Fibroblast of lung (primary cell): ENCODE results near the gene HOXA11. TPM values are rescaled to one million over a fixed set of nuclear protein-coding genes. Genes with fewer than 3 reads are reported as not detected.

Experiments used
- DNase-seq, 2 donors: peaks; one replicate each; pipeline versions ENCODE4 v3.0.0 to v3.0.0-alpha.2; 2010; ENCODE audit warnings: low read depth in 2 of 2
- H2AFZ ChIP-seq: 2 replicates; pipeline ENCODE4 v1.5.1; 2012; ENCODE audit warnings: low read length, control low read depth, inconsistent platforms
- H3K27ac ChIP-seq: 2 replicates; pipeline ENCODE4 v1.5.1; 2011; ENCODE audit warnings: low read length, control low read depth; ENCODE audit not compliant: insufficient read depth
- H3K27me3 ChIP-seq: 2 replicates; pipeline ENCODE4 v1.5.1; 2011; ENCODE audit warnings: mild to moderate bottlenecking, low read length; ENCODE audit not compliant: control insufficient read depth, insufficient read depth
- H3K36me3 ChIP-seq: 2 replicates; pipeline ENCODE4 v1.5.1; 2011; ENCODE audit warnings: low read length; ENCODE audit not compliant: control insufficient read depth, insufficient read depth
- H3K4me1 ChIP-seq: 2 replicates; pipeline ENCODE4 v1.5.1; 2011; ENCODE audit warnings: low read length; ENCODE audit not compliant: control insufficient read depth, insufficient read depth; ENCODE audit errors: extremely low read depth
- H3K4me2 ChIP-seq: 2 replicates; pipeline ENCODE4 v1.5.1; 2011; ENCODE audit warnings: low read length, control low read depth; ENCODE audit not compliant: insufficient read depth; ENCODE audit errors: extremely low read depth
- H3K4me3 ChIP-seq, 4 experiments: fragments of 200-600 bp in 1 of 4; sonication (generic) in 1 of 4; replicated peaks in 1 of 4; 2 replicates each; pipeline ENCODE4 v1.5.1; 2011 to 2016; ENCODE audit warnings: low read length in 4 of 4, low read depth in 3 of 4, mild to moderate bottlenecking in 3 of 4, control low read depth in 2 of 4, inconsistent platforms in 1 of 4, mixed read lengths in 1 of 4; ENCODE audit not compliant: insufficient read depth in 1 of 4; ENCODE audit errors: control extremely low read depth in 1 of 4
- H3K79me2 ChIP-seq: 2 replicates; pipeline ENCODE4 v1.5.1; 2012; ENCODE audit warnings: mild to moderate bottlenecking, low read length, inconsistent platforms; ENCODE audit not compliant: control insufficient read depth, insufficient read depth
- H3K9ac ChIP-seq: 2 replicates; pipeline ENCODE4 v1.5.1; 2011; ENCODE audit warnings: mild to moderate bottlenecking, low read length, control low read depth; ENCODE audit not compliant: insufficient read depth
- H3K9me3 ChIP-seq: 2 replicates; pipeline ENCODE4 v1.5.1; 2012; ENCODE audit warnings: low read depth, low read length; ENCODE audit not compliant: control insufficient read depth, insufficient read depth
- H4K20me1 ChIP-seq: 2 replicates; pipeline ENCODE4 v1.5.1; 2011; ENCODE audit warnings: low read length; ENCODE audit not compliant: control insufficient read depth, insufficient read depth; ENCODE audit errors: extremely low read depth
- CTCF ChIP-seq, 2 donors: IDR thresholded peaks in 1 of 2; conservative IDR thresholded peaks in 1 of 2; 1 replicate in 1 of 2; 2 replicates in 1 of 2; pipeline ENCODE4 v1.5.1; 2011 to 2012; ENCODE audit warnings: low read length in 2 of 2, control low read depth in 1 of 2, inconsistent platforms in 1 of 2, low read depth in 1 of 2, mild to moderate bottlenecking in 1 of 2
- EZH2 ChIP-seq: IDR thresholded peaks from 2 replicates; pipeline ENCODE4 v1.5.1; 2012; ENCODE audit warnings: low read length, control low read depth, mild to moderate bottlenecking; ENCODE audit errors: missing control alignments
- polyA plus RNA-seq, 2 donors: library from polyadenylated mRNA; depleted of rRNA in 1 of 2; stranded (reverse) in 1 of 2; unstranded in 1 of 2; fragments of >200 nt; gene quantifications; 2 replicates each; pipeline ENCODE4 v1.2.1, GENCODE V29; 2011 to 2012; ENCODE audit warnings: missing spikeins in 1 of 2
- total RNA-seq: library from RNA; depleted of rRNA; stranded (reverse); fragments of >200 nt; gene quantifications from 2 replicates; pipeline ENCODE4 v1.2.1, GENCODE V29; 2014

HOXA11 gene
- total and polyA plus RNA-seq, 2 donors (not counting 1 experiment from before 2014, with no cell fraction given): 0.18 TPM; not detected in 1

GRCh38 chr7:27199849-27200760 lies 15.1 kb upstream of the HOXA11 start, which contains the start of gene HOXA13:
HOXA13 (minus strand) TSS chr7:27200091; CDS start chr7:27200077, 14 bp downstream.
- H3K9ac ChIP-seq: no peak within 1 kb of the TSS
- no peaks in the 10 kb centered on the region for H3K79me2 ChIP-seq
- TF ChIP-seq EZH2 (no peak), CTCF (conservative IDR thresholded peaks at IDR 0.05 in 1 of 2, IDR thresholded peaks at IDR 0.05 in 1 of 2; ENCODE audit: low read depth in 1 of 2, low read length in 2 of 2) (no peak)
- peaks cover 2% of the 10 kb centered on the region for H3K4me1 ChIP-seq
- H3K36me3 ChIP-seq: no peaks in the 10 kb centered on the region
- no peak for DNase-seq
- H4K20me1 ChIP-seq: no peaks in the 10 kb centered on the region
- H3K27me3 ChIP-seq: peaks cover 78% of the 10 kb centered on the region
- H3K4me2 ChIP-seq: peak within 1 kb of the TSS; percentile 54
- peak within 1 kb of the TSS in 1 of 4 experiments; percentile 27 for H3K4me3 ChIP-seq
- no peak within 1 kb of the TSS for H3K27ac ChIP-seq
- H3K9me3 ChIP-seq: no peaks in the 10 kb centered on the region
- H2AFZ ChIP-seq: no peak within 1 kb of the TSS

DNA sequence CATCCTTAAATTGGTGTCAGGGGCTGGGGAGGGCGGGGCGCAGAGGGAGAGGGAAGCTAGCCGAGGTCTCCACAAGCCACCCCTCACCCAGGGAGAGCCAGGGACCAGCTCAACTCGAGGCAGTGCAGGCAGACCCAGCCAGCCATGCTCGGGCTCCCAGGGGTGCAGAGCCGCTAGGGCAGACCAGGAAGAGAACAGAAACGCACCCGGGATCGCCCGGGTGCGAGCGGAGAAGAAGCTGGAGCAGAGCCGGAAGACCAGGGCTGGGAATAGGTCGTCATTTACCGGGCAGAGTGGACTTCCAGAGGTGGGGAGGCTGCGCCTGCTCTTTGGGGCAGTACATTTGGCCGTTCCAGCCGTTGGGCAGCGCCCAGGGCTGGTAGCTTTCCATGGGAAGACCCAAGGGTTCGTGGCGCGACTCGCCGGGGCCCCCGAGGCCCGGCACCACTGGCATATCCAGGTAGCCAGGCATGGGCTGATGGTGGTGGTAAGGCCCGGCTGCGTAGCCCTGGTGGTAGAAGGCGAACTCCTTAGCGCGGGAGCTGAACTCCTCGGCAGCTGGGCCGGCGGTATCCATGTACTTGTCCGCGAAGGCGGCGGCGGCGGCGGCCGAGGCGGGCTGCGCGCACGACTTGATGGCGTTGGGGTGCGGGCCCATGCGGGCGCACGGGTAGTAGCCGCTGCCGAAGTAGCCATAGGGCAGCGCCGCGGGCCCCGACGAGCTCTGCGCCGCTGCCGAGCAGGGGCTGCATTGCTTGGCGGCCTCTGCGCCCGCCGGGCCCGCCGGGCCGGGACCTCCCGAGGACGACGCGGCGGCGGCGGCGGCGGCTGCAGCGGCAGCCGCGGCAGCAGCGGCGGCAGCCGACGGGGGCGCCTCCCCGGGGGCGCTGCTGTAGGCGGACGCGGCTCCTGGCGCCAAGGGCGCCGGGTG lies 14.1 kb upstream of the HOXA11 start:
- no peaks in the 10 kb centered on the region for H3K36me3 ChIP-seq
- H3K9ac ChIP-seq: no peak overlapping the region
- no peak overlapping the region for H3K4me3 ChIP-seq
- TF ChIP-seq EZH2 (peak; percentile 84), CTCF (conservative IDR thresholded peaks at IDR 0.05 in 1 of 2, IDR thresholded peaks at IDR 0.05 in 1 of 2; ENCODE audit: low read depth in 1 of 2, low read length in 2 of 2) (no peak)
- no peak for DNase-seq
- H3K79me2 ChIP-seq: no peaks in the 10 kb centered on the region
- H3K27me3 ChIP-seq: peaks cover 73% of the 10 kb centered on the region
- H3K4me2 ChIP-seq: no peak overlapping the region
- no peak overlapping the region for H3K27ac ChIP-seq
- no peaks in the 10 kb centered on the region for H4K20me1 ChIP-seq
- no peaks in the 10 kb centered on the region for H3K9me3 ChIP-seq
- no peak overlapping the region for H2AFZ ChIP-seq
- no peaks in the 10 kb centered on the region for H3K4me1 ChIP-seq
